ENCODE data around the gene LRRC56.

DNA sequence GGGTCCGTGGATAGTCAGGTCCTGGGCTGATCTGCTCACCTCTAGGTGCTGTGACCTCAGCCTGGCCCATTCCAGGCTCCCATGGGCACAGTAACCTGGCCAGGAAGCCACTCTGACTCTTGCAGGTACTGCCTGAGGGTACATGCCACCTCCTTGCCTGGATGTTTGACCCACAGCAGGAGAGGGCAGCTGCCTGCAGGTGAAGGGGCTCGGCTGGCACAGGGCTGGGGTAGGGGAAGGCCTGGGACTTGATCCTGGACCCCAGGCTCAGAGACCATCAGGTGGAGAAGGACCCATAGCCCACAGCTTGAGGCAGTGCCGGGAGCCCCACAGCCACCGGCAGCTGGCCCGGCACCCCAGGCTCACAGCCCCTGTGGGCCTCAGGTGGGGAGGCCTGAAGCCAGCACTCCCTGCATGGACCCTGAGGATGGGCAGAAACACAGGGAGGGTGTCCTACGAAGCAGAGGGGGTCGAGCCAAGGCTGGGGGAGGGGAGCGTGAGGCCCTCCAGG is 2.7 kb downstream of the LRRC56 start:
- TF ChIP-seq, protein P1, sequence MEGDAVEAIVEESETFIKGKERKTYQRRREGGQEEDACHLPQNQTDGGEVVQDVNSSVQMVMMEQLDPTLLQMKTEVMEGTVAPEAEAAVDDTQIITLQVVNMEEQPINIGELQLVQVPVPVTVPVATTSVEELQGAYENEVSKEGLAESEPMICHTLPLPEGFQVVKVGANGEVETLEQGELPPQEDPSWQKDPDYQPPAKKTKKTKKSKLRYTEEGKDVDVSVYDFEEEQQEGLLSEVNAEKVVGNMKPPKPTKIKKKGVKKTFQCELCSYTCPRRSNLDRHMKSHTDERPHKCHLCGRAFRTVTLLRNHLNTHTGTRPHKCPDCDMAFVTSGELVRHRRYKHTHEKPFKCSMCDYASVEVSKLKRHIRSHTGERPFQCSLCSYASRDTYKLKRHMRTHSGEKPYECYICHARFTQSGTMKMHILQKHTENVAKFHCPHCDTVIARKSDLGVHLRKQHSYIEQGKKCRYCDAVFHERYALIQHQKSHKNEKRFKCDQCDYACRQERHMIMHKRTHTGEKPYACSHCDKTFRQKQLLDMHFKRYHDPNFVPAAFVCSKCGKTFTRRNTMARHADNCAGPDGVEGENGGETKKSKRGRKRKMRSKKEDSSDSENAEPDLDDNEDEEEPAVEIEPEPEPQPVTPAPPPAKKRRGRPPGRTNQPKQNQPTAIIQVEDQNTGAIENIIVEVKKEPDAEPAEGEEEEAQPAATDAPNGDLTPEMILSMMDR (IDR thresholded peaks at IDR 0.05), result no peak
- TF ChIP-seq POLR2A (IDR thresholded peaks at IDR 0.05), result no peak
- TF ChIP-seq POLR2AphosphoS5 (IDR thresholded peaks at IDR 0.05), result no peak

All from breast epithelium (tissue), 3 donors.